Activated naive CD4-positive, alpha-beta T cell treated with anti-CD3 and anti-CD28 coated beads, Interleukin-2, amount 50 U/mL, for 72 hours (primary cell): ENCODE results near the gene ATF4. TPM values are rescaled to one million over a fixed set of nuclear protein-coding genes. Genes with fewer than 3 reads are reported as not detected.
"Not testable (repeated sequence)": the region's sequence is repeated elsewhere in the genome, so short reads cannot be mapped to it uniquely, and the experiment has no call there.

Source experiments
- ATAC-seq, 2 donors: fragments of 150-1000 bp; cut with Tn5 transposase; 2 replicates each; pipeline ENCODE4 v1.10.0; 2021; ENCODE audit warnings: mild to moderate bottlenecking in 2 of 2, moderate library complexity in 2 of 2
- DNase-seq, 2 donors: peaks; one replicate each; pipeline ENCODE4 v3.0.0; 2021 to 2022; ENCODE audit warnings: low spot score in 2 of 2
- H3K27ac Mint-ChIP-seq, 2 donors: one replicate each; pipeline ENCODE4 v1.8.0; 2022; ENCODE audit warnings: mild to moderate bottlenecking in 2 of 2, mixed read lengths in 2 of 2
- H3K36me3 Mint-ChIP-seq, 2 donors: one replicate each; pipeline ENCODE4 v1.8.0; 2022; ENCODE audit warnings: mixed read lengths in 2 of 2
- H3K9me3 Mint-ChIP-seq, 2 donors: one replicate each; pipeline ENCODE4 v1.8.0; 2022; ENCODE audit warnings: mixed read lengths in 2 of 2
- total RNA-seq, 2 donors: library from RNA; stranded (reverse); gene quantifications; one replicate each; pipeline ENCODE4 v1.2.3, GENCODE V29; 2022

ATF4 gene
- total RNA-seq, 2 donors from 2014 or later, result 460 to 506 TPM

DNA sequence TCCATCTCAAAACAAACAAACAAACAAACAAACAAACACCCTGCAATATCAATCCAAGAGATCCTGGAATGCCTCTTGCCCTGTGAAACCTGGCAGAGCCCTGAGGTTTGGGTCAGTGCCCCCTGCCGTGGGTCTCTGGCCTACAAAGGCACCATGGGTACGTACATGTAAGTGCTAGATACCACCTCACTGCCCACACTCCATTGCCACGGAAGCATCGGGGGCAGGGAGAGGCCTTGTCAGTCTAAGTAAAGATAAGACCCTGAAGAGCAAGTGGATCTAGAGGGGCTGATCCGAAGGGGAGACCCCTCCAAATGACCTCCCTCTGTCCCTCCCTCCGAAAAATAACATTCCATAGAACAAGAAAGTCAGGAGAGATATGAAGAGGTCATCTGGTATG lies 20.3 kb upstream of the ATF4 start:
- no peak for ATAC-seq
- Mint-ChIP-seq H3K27ac (no peak overlapping the region), H3K9me3 (no peaks in the 10 kb centered on the region), H3K36me3 (peaks cover 6 to 26% of the 10 kb centered on the region in 2 donors)
- DNase-seq, result no peak

GRCh38 chr22:39501644-39502108 lies 18.7 kb upstream of the ATF4 start:
- Mint-ChIP-seq H3K27ac (peak overlapping the region; percentile 80 to 92), H3K36me3 (peaks cover 19 to 41% of the 10 kb centered on the region in 2 donors), H3K9me3 (no peaks in the 10 kb centered on the region)
- DNase-seq, result no peak
- no peak for ATAC-seq

GRCh38 chr22:39502109-39502788 lies 18.1 kb upstream of the ATF4 start, which contains the start of gene MIEF1:
TSS of gene MIEF1 (plus strand) at chr22:39502290. CDS start at chr22:39511295, 9,005 bp downstream.
- DNase-seq (peak; percentile 92 to 95), ATAC-seq (peak; percentile 98 to 99)
- Mint-ChIP-seq H3K36me3 (peaks cover 22 to 44% of the 10 kb centered on the region in 2 donors), H3K9me3 (no peaks in the 10 kb centered on the region), H3K27ac (peak within 1 kb of the TSS; percentile 92 to 95)

DNA sequence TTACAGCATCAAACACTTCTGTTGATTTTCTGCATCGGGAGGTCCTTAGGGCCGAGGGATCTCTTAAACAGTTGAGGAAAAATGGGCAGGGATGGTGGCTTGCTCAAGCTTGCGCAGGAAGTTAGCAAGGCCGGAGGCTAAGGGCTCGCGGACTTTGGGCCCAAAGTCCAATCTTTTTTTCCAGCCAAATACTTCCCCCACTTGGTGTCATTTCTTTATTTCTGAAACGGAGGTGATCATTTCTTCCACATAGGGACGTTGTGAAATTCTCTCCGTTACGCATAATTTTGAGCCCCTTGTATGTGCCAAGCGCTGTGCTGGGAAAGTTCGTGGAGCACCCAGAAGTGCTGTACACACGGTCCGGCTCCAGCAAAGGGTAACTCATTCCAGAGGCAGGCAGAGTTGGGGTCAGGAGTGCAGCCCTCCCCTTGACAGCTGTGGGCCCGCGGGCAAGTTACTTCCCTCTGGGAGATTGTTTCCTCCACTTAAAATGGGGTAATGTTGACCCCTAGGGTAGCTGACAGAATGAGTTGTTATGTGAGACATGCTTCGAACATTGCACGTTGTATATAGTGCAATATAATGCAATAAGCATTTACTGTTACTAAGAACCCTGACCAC lies 17.5 kb upstream of the ATF4 start:
- DNase-seq, result no peak
- Mint-ChIP-seq H3K27ac (peak overlapping the region; percentile 58 to 92), H3K36me3 (peaks cover 22 to 44% of the 10 kb centered on the region in 2 donors), H3K9me3 (no peaks in the 10 kb centered on the region)
- ATAC-seq, result no peak

- DNase-seq, result no peak
- Mint-ChIP-seq H3K36me3 (peaks cover 25 to 44% of the 10 kb centered on the region in 2 donors), H3K27ac (peak overlapping the region; percentile 58 to 92), H3K9me3 (no peaks in the 10 kb centered on the region)
- ATAC-seq, result no peak
Measured at GRCh38 chr22:39503630-39504029, 16.7 kb upstream of the ATF4 start.

DNA sequence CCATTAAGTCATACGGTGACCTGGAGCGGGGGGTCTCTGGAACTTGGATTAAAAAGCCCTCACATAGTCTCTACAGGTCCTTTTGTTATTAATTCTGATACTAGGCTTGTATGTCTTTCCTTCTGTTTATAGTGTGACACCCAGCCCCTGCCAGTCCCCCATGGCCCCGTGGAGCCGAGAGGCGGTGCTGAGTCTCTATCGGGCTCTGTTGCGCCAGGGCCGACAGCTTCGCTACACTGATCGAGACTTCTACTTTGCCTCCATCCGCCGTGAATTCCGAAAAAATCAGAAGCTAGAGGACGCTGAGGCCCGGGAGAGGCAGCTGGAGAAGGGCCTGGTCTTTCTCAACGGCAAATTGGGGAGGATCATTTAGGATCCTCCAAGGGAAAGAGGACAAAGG lies 16.3 kb upstream of the ATF4 start:
- peaks cover 28 to 44% of the 10 kb centered on the region in 2 donors for H3K36me3 Mint-ChIP-seq

DNA sequence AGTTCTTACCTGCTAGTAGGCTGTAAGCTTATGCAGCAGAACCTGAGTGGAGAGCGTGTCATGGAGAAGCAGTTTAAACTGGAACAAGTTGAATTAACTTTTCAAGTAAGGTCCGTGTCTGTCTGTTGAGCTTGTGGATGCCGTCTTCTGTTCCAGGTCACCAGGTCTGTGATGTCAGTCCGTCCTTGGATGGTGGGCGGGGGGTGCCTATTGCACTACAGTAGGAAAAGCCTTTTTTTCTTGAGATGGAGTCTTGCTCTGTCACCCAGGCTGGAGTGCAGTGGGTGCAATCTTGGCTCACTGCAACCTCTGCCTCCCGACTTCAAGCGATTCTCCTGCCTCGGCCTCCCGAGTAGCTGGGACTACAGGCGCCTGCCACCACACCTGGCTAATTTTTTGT lies 13.3 kb upstream of the ATF4 start:
- peak overlapping the region; percentile 38 to 48 for H3K27ac Mint-ChIP-seq

More for the DNA sequence above, 16.3 kb upstream of the ATF4 start:
- H3K9me3 Mint-ChIP-seq, result no peaks in the 10 kb centered on the region
- ATAC-seq (no peak), DNase-seq (no peak)
- H3K27ac Mint-ChIP-seq, result peak overlapping the region; percentile 37 to 51

DNA sequence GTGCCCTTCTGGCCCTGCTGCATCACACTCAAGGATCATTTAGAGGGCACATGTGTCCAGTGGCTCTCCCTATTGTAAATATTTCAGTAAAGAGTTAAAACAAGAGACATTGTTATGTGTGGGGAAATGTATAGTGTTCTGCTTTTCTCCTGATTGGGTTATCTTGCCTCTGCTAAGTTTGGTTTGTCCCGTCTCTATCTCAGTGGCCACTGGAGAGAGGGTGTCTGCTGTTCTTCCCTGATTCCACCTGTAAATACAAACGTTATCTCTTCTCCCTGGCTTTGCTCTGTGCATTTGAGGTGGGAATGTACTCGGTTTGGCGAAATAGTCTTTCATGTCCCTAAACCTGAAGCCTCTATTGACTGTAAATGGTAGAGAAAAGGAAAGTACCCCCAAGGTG lies 12.0 kb upstream of the ATF4 start:
- Mint-ChIP-seq H3K27ac (peak overlapping the region in 1 of 2 donors; percentile 80), H3K36me3 (peaks cover 30 to 41% of the 10 kb centered on the region in 2 donors), H3K9me3 (no peaks in the 10 kb centered on the region)
- DNase-seq, result no peak
- ATAC-seq, result no peak

More for the DNA sequence above, 13.3 kb upstream of the ATF4 start:
- DNase-seq, ATAC-seq, H3K9me3 Mint-ChIP-seq: not testable (repeated sequence)
- peaks cover 35 to 50% of the 10 kb centered on the region in 2 donors for H3K36me3 Mint-ChIP-seq

DNA sequence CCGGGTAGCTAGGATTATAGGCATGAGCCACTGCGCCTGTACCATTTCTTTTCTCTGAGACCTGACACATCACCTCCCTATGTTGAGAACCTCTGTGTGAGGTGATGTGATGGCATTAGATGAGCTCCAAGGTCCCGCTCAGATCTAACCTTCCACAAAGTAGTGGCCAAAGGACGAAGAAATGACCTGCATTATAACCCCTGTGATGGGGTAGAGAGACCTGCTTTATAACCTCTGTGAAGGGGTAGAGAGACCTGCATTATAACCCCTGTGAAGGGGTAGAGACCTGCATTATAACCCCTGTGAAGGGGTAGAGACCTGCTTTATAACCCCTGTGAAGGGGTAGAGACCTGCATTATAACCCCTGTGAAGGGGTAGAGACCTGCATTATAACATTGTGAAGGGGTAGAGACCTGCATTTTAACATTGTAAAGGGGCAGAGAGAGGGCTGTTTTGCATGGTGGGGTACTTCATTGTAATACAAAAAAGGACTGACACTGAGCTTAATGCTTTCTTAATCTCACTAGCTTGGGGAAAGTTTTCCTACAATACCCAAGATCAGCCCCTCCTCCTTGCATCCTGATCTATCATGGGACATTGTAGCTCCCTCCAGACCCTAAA lies 9.7 kb upstream of the ATF4 start:
- Mint-ChIP-seq H3K36me3 (peaks cover 30 to 36% of the 10 kb centered on the region in 2 donors), H3K9me3 (no peaks in the 10 kb centered on the region), H3K27ac (no peak overlapping the region)
- no peak for DNase-seq
- ATAC-seq, result no peak

- Mint-ChIP-seq H3K9me3 (no peaks in the 10 kb centered on the region), H3K27ac (no peak overlapping the region), H3K36me3 (peaks cover 30 to 38% of the 10 kb centered on the region in 2 donors)
- no peak for ATAC-seq
- no peak for DNase-seq
Measured at GRCh38 chr22:39511226-39511625, 9.1 kb upstream of the ATF4 start.

GRCh38 chr22:39512026-39512425 lies 8.3 kb upstream of the ATF4 start:
- ATAC-seq (no peak), DNase-seq (no peak)
- H3K9me3 Mint-ChIP-seq, result no peaks in the 10 kb centered on the region
- peaks cover 24 to 30% of the 10 kb centered on the region in 2 donors for H3K36me3 Mint-ChIP-seq
- no peak overlapping the region for H3K27ac Mint-ChIP-seq

DNA sequence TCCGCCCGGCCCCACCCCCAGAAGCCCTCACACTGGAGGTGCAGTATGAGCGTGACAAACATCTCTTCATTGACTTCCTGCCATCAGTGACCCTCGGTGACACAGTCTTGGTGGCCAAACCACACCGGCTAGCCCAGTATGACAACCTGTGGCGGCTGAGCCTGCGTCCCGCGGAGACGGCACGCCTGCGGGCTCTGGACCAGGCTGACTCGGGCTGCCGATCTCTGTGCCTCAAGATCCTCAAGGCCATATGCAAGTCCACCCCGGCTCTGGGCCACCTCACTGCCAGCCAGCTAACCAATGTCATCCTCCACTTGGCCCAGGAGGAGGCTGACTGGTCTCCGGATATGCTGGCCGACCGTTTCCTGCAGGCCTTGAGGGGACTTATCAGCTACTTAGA lies 6.6 kb upstream of the ATF4 start:
- H3K9me3 Mint-ChIP-seq, result no peaks in the 10 kb centered on the region
- H3K27ac Mint-ChIP-seq, result peak overlapping the region in 1 of 2 donors; percentile 42
- H3K36me3 Mint-ChIP-seq, result peaks cover 24 to 25% of the 10 kb centered on the region in 2 donors
- ATAC-seq (no peak), DNase-seq (no peak)

GRCh38 chr22:39514373-39514973 lies 5.9 kb upstream of the ATF4 start:
- Mint-ChIP-seq H3K27ac (peak overlapping the region in 1 of 2 donors; percentile 42), H3K9me3 (no peaks in the 10 kb centered on the region), H3K36me3 (peaks cover 20 to 21% of the 10 kb centered on the region in 2 donors)
- ATAC-seq, result no peak
- peak in 1 of 2 donors; percentile 65 for DNase-seq

DNA sequence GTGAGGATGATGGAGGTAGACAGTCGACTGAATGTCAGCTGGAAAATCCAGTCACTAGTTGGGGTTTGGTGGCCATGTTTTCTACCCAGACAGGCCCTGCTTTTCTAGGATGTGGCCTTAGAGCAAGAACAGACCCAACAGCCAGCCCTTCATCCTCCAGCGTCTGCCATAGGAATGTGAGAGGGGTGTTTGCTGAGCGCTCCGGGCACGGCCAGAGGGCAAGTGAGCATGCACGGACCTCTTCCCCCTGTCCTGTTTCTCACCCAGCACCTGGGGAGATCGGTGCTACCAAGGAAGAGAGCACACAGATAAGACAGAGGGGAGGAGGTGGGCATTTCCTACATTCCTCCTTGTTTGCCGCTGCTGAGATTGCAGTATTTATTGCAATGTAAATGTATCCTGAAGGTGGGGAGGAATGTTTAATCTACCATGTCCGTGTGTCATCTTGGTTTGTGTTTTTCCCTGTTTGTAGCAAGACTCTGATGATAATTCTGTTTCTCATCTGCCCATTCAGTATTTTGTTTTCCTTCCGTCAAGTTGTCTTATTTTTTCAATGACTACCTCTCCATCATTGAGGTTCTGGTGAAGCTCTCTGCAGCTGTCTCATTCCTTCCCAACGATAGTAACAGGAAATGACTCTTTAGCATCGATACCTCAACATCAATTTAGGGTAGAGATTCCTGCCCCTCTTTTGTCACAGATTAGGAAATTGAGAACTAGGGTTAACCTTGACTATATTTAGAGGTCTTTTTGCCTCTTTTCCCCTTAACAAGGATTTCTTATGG lies 4.9 kb upstream of the ATF4 start:
- H3K9me3 Mint-ChIP-seq, result no peaks in the 10 kb centered on the region
- ATAC-seq, result no peak

GRCh38 chr22:39517470-39517869 lies 2.9 kb upstream of the ATF4 start:
- Mint-ChIP-seq H3K9me3 (no peaks in the 10 kb centered on the region), H3K36me3 (peaks cover 35 to 43% of the 10 kb centered on the region in 2 donors), H3K27ac (no peak overlapping the region)
- no peak for ATAC-seq
- no peak for DNase-seq

More for the DNA sequence above, 4.9 kb upstream of the ATF4 start:
- peak overlapping the region; percentile 69 to 78 for H3K27ac Mint-ChIP-seq
- peaks cover 21 to 23% of the 10 kb centered on the region in 2 donors for H3K36me3 Mint-ChIP-seq
- no peak for DNase-seq

GRCh38 chr22:39518144-39518786 lies 2.1 kb upstream of the ATF4 start:
- Mint-ChIP-seq H3K36me3 (peaks cover 43 to 51% of the 10 kb centered on the region in 2 donors), H3K9me3 (no peaks in the 10 kb centered on the region), H3K27ac (peak overlapping the region in 1 of 2 donors; percentile 97)
- ATAC-seq (no peak), DNase-seq (no peak)
